ENCODE results near the gene TNP2. TPM values are rescaled to one million over a fixed set of nuclear protein-coding genes. Genes with fewer than 3 reads are reported as not detected.

The TNP2 gene
- total and polyA plus RNA-seq, 2 donors (not counting 3 experiments of a cell fraction or from before 2014, with no cell fraction given): not detected

- Histone ChIP-seq H2AFZ (ENCODE audit: low read depth, low read length) (no peak within 1 kb of the TSS), H3K4me2 (ENCODE audit: insufficient read depth, low read length) (no peak within 1 kb of the TSS), H3K4me3 (replicated peaks in 1 of 3; ENCODE audit: insufficient read depth in 1 of 3, low read depth in 1 of 3, low read length in 3 of 3) (no peak within 1 kb of the TSS), H3K36me3 (ENCODE audit: control insufficient read depth in 2 of 2, extremely low read depth in 1 of 2, insufficient read depth in 2 of 2, low read length in 2 of 2) (no peaks in the 10 kb centered on the region), H3K27me3 (ENCODE audit: control insufficient read depth in 2 of 2, insufficient read depth in 2 of 2, low read length in 2 of 2) (no peaks in the 10 kb centered on the region), H3K79me2 (ENCODE audit: control insufficient read depth, insufficient read depth, low read length) (no peaks in the 10 kb centered on the region), H3K4me1 (ENCODE audit: control insufficient read depth, extremely low read depth, insufficient read depth, low read length) (no peaks in the 10 kb centered on the region), H4K20me1 (replicated peaks; ENCODE audit: control insufficient read depth, extremely low read depth, insufficient read depth, low read length) (no peaks in the 10 kb centered on the region), H3K27ac (ENCODE audit: insufficient read depth, low read depth, low read length) (no peak within 1 kb of the TSS), H3K9me1 (replicated peaks; ENCODE audit: control insufficient read depth, extremely low read depth, insufficient read depth, low read length) (no peaks in the 10 kb centered on the region), H3K9me3 (replicated peaks; ENCODE audit: control insufficient read depth, insufficient read depth, low read length) (no peaks in the 10 kb centered on the region), H3K9ac (replicated peaks; ENCODE audit: extremely low read depth, insufficient read depth, low read length) (no peak within 1 kb of the TSS)
- ChIA-PET POLR2A (no interaction called here), CTCF (interaction anchor here (0.6 to 1.6 kb wide), 7 partner anchors 16 to 442 kb away, joined by 3 to 4 read pairs (median 3); no protein-coding TSS in a partner anchor)
- dilution Hi-C loops (cut with MboI; ENCODE audit: extremely low pct_ligation_motif_present, low sequenced_read_pairs): no loop called here
- no TSS peak for BruUV-seq (replicated peaks)
- intact Hi-C loops (cut with micrococcal nuclease): no loop called here
- TF ChIP-seq FOS (IDR thresholded peaks at IDR 0.05; ENCODE audit: borderline replicate concordance, insufficient read depth, low read length): no peak
- TF ChIP-seq MAX (IDR thresholded peaks at IDR 0.05; ENCODE audit: insufficient read depth, insufficient read length): no peak
- DNase-seq (ENCODE audit: low read depth, low spot score) (no peak), FAIRE-seq (no peak)
These were observed 4.0 kb upstream of the TNP2 start, which contains the start of gene PRM3 for GRCh38 chr16:11272921-11273720. Gene PRM3 (minus strand): TSS chr16:11273629. CDS start chr16:11273595, 34 bp downstream.

- Histone ChIP-seq H2AFZ (ENCODE audit: low read depth, low read length) (no peak overlapping the region), H4K20me1 (replicated peaks; ENCODE audit: control insufficient read depth, extremely low read depth, insufficient read depth, low read length) (no peaks in the 10 kb centered on the region), H3K9me1 (replicated peaks; ENCODE audit: control insufficient read depth, extremely low read depth, insufficient read depth, low read length) (no peaks in the 10 kb centered on the region), H3K4me2 (ENCODE audit: insufficient read depth, low read length) (no peak overlapping the region), H3K4me3 (replicated peaks in 1 of 3; ENCODE audit: insufficient read depth in 1 of 3, low read depth in 1 of 3, low read length in 3 of 3) (no peak overlapping the region), H3K36me3 (ENCODE audit: control insufficient read depth in 2 of 2, extremely low read depth in 1 of 2, insufficient read depth in 2 of 2, low read length in 2 of 2) (no peaks in the 10 kb centered on the region), H3K27me3 (ENCODE audit: control insufficient read depth in 2 of 2, insufficient read depth in 2 of 2, low read length in 2 of 2) (no peaks in the 10 kb centered on the region), H3K9ac (replicated peaks; ENCODE audit: extremely low read depth, insufficient read depth, low read length) (no peak overlapping the region), H3K4me1 (ENCODE audit: control insufficient read depth, extremely low read depth, insufficient read depth, low read length) (no peaks in the 10 kb centered on the region), H3K79me2 (ENCODE audit: control insufficient read depth, insufficient read depth, low read length) (no peaks in the 10 kb centered on the region), H3K27ac (ENCODE audit: insufficient read depth, low read depth, low read length) (no peak overlapping the region), H3K9me3 (replicated peaks; ENCODE audit: control insufficient read depth, insufficient read depth, low read length) (no peaks in the 10 kb centered on the region)
- dilution Hi-C loops (cut with MboI; ENCODE audit: extremely low pct_ligation_motif_present, low sequenced_read_pairs): no loop called here
- CTCF ChIA-PET: interaction anchor here (1.2 kb wide), 1 partner anchor 15 kb away, joined by 3 read pairs; no protein-coding TSS in a partner anchor
- DNase-seq (ENCODE audit: low read depth, low spot score) (no peak), FAIRE-seq (no peak)
- POLR2A ChIA-PET: no interaction called here
- intact Hi-C loops (cut with micrococcal nuclease): no loop called here
- no TSS peak for BruUV-seq (replicated peaks)
- TF ChIP-seq MYC (IDR thresholded peaks at IDR 0.05; ENCODE audit: low read depth, low read length) (no peak), POLR2A (IDR thresholded peaks at IDR 0.05; ENCODE audit: low read depth, low read length) (no peak), CTCF (IDR thresholded peaks at IDR 0.05; ENCODE audit: extremely low read depth in 1 of 2, insufficient read depth in 1 of 2, low read depth in 1 of 2, low read length in 2 of 2) (no peak), MAX (IDR thresholded peaks at IDR 0.05; ENCODE audit: insufficient read depth, insufficient read length) (no peak), GATA2 (IDR thresholded peaks at IDR 0.05; ENCODE audit: insufficient read depth, insufficient read length, low read depth, low read length) (no peak), FOS (IDR thresholded peaks at IDR 0.05; ENCODE audit: borderline replicate concordance, insufficient read depth, low read length) (no peak), JUN (IDR thresholded peaks at IDR 0.05; ENCODE audit: borderline replicate concordance, insufficient read depth, insufficient read length, low read depth) (no peak), EZH2 (IDR thresholded peaks at IDR 0.05; ENCODE audit: borderline replicate concordance, low read depth, low read length, severe bottlenecking) (no peak), POLR2AphosphoS5 (IDR thresholded peaks at IDR 0.05; ENCODE audit: insufficient read depth, low read depth, low read length) (no peak)
These were observed 3.4 kb upstream of the TNP2 start for GRCh38 chr16:11272484-11272883.
